Neural cell (in vitro differentiated cells): Measurements from ENCODE around the gene CRYM. TPM values are rescaled to one million over a fixed set of nuclear protein-coding genes. Genes with fewer than 3 reads are reported as not detected.
"Not testable (repeated sequence)": the region's sequence is repeated elsewhere in the genome, so short reads cannot be mapped to it uniquely, and the experiment has no call there.

Experiments
- H2AFZ ChIP-seq: fragments of 200-600, 300-800 bp; sonication (generic), shearing (Covaris generic); 2 replicates; pipeline ENCODE4 v1.6.0; 2014; ENCODE audit warnings: low read depth, mild to moderate bottlenecking, antibody characterized with exemption, low read length, moderate library complexity
- H3F3A ChIP-seq: fragments of 200-600 bp; shearing (Covaris generic); 2 replicates; pipeline ENCODE4 v1.6.1; 2016; ENCODE audit warnings: mild to moderate bottlenecking, moderate library complexity, mixed read lengths, antibody characterized with exemption, low read length; ENCODE audit not compliant: insufficient read depth, poor library complexity, severe bottlenecking
- H3K27ac ChIP-seq: fragments of 200-600, 300-800 bp; sonication (generic), shearing (Covaris generic); 2 replicates; pipeline ENCODE4 v1.5.1; 2014; ENCODE audit warnings: mild to moderate bottlenecking, low read length, moderate library complexity
- H3K27me3 ChIP-seq: fragments of 300-800, 200-600 bp; sonication (generic), shearing (Covaris generic); 2 replicates; pipeline ENCODE4 v1.6.0; 2014; ENCODE audit warnings: mild to moderate bottlenecking, low read depth, low read length, moderate library complexity; ENCODE audit not compliant: insufficient read depth
- H3K36me3 ChIP-seq: fragments of 300-800, 200-600 bp; sonication (generic), shearing (Covaris generic); 2 replicates; pipeline ENCODE4 v1.5.1; 2014; ENCODE audit warnings: mild to moderate bottlenecking, antibody characterized with exemption, low read length, moderate library complexity; ENCODE audit not compliant: insufficient read depth
- H3K4me2 ChIP-seq: fragments of 300-800, 200-600 bp; sonication (generic), shearing (Covaris generic); 2 replicates; pipeline ENCODE4 v1.6.0; 2014; ENCODE audit warnings: mild to moderate bottlenecking, low read length
- H3K4me3 ChIP-seq: fragments of 300-800, 200-600 bp; sonication (generic), shearing (Covaris generic); 2 replicates; pipeline ENCODE4 v1.5.1; 2014; ENCODE audit warnings: mild to moderate bottlenecking, low read length, moderate library complexity
- H3K79me2 ChIP-seq: fragments of 200-600 bp; shearing (Covaris generic); replicated peaks from 2 replicates; pipeline ENCODE4 v1.6.0; 2014; ENCODE audit warnings: mild to moderate bottlenecking, low read length, moderate library complexity; ENCODE audit not compliant: insufficient read depth
- H3K9ac ChIP-seq: fragments of 300-800, 200-600 bp; sonication (generic), shearing (Covaris generic); 2 replicates; pipeline ENCODE4 v1.6.1; 2016; ENCODE audit warnings: mild to moderate bottlenecking, low read length, mixed read lengths
- H3K9me2 ChIP-seq: fragments of 200-600 bp; shearing (Covaris generic); 2 replicates; pipeline ENCODE4 v1.6.1; 2016; ENCODE audit warnings: mild to moderate bottlenecking, low read length, mixed read lengths; ENCODE audit not compliant: insufficient read depth
- H3K9me3 ChIP-seq: fragments of 200-600, 300-800 bp; sonication (generic), shearing (Covaris generic); 2 replicates; pipeline ENCODE4 v1.6.1; 2016; ENCODE audit warnings: mild to moderate bottlenecking, mixed run types, low read length, moderate library complexity, mixed read lengths
- H4K20me1 ChIP-seq: fragments of 200-600 bp; shearing (Covaris generic); 2 replicates; pipeline ENCODE4 v1.6.1; 2016; ENCODE audit warnings: mild to moderate bottlenecking, mixed run types; ENCODE audit not compliant: insufficient read depth
- EP300 ChIP-seq: fragments of 450-650 bp; conservative IDR thresholded peaks from 2 replicates; pipeline ENCODE4 v1.6.1; 2014; ENCODE audit warnings: antibody characterized with exemption, mild to moderate bottlenecking, moderate library complexity; ENCODE audit not compliant: poor library complexity, severe bottlenecking
- EZH2 ChIP-seq: fragments of 200-600, 300-800 bp; shearing (Covaris generic), sonication (generic); IDR thresholded peaks from 2 replicates; pipeline ENCODE4 v1.6.1; 2014; ENCODE audit warnings: antibody characterized with exemption, low read length, borderline replicate concordance, mild to moderate bottlenecking; ENCODE audit not compliant: insufficient read depth, poor library complexity, severe bottlenecking
- MXI1 ChIP-seq: fragments of 450-650 bp; conservative IDR thresholded peaks from 2 replicates; pipeline ENCODE4 v1.6.1; 2014; ENCODE audit warnings: antibody characterized with exemption, mild to moderate bottlenecking; ENCODE audit not compliant: poor library complexity, severe bottlenecking
- POLR2AphosphoS5 ChIP-seq: IDR thresholded peaks from 2 replicates; pipeline ENCODE4 v1.6.1; 2012
- RAD21 ChIP-seq: fragments of 450-650 bp; conservative IDR thresholded peaks from 2 replicates; pipeline ENCODE4 v1.6.1; 2014; ENCODE audit warnings: antibody characterized with exemption, mild to moderate bottlenecking, moderate library complexity
- SMC3 ChIP-seq: fragments of 450-650 bp; conservative IDR thresholded peaks from 2 replicates; pipeline ENCODE4 v1.6.1; 2014; ENCODE audit warnings: antibody characterized with exemption, mild to moderate bottlenecking, moderate library complexity; ENCODE audit not compliant: poor library complexity
- TAF1 ChIP-seq: IDR thresholded peaks from 2 replicates; pipeline ENCODE4 v1.6.1; 2012; ENCODE audit warnings: low read depth
- polyA plus RNA-seq: library from polyadenylated mRNA; depleted of rRNA; stranded (reverse); fragments of >200 nt; gene quantifications from 2 replicates; pipeline ENCODE4 v1.2.3, GENCODE V29; 2014
- TF ChIP-seq, protein P1 (sequence below): IDR thresholded peaks from 2 replicates; pipeline ENCODE4 v1.6.1; 2012; ENCODE audit warnings: borderline replicate concordance
- TF ChIP-seq, protein P2 (sequence below): fragments of 450-650 bp; IDR thresholded peaks from 2 replicates; pipeline ENCODE4 v1.5.1; 2014; ENCODE audit warnings: antibody characterized with exemption, mild to moderate bottlenecking, moderate library complexity; ENCODE audit not compliant: poor library complexity, severe bottlenecking

CRYM gene
- polyA plus RNA-seq, 1 donor from 2014 or later = 3.8 TPM

DNA sequence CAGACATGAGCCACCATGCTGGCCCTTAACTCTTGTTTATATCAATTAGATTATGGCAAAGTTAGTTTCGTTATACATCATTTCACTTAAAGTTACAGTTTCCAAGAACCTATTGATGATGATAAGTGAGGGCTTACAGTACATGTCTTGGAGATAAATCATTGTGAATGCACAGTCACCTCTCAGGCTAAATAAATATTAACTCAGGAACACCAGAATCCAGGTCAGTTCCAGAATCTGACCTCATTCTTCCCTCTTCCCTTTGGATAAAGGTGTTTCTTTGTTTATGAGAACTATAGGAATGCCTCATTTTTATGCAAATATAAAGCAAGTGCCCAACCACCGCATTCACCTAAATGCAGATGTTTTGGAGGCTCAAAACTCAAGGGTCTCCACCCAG is 48.4 kb upstream of the CRYM start:
- Histone ChIP-seq H3K4me3 (no peak overlapping the region), H3K9me3 (no peaks in the 10 kb centered on the region), H3K9ac (no peak overlapping the region), H3F3A (no peaks in the 10 kb centered on the region), H3K36me3 (no peaks in the 10 kb centered on the region), H3K9me2 (no peaks in the 10 kb centered on the region), H2AFZ (no peak overlapping the region), H3K79me2 (no peaks in the 10 kb centered on the region), H4K20me1 (no peaks in the 10 kb centered on the region), H3K4me2 (no peak overlapping the region), H3K27ac (no peak overlapping the region), H3K27me3 (no peaks in the 10 kb centered on the region)
- no peak for TF ChIP-seq MXI1

DNA sequence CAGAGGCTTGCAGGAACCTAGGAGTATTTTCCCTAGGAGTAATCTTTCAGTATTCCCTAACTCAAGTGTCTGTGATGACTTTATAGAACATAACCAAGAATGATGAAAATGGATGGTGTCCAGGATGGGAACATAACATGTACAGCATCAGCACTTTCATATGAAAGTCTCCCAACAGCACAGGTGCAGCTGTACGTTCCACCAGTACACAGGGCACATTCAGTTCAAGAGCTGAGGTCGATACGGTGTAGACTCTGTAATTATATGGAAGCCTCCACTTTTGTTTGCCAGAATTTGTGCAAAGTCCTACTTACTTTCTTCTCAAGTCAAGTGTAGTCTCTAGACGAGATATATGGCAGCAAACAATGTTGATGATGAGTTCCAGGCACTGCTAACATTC is 46.2 kb upstream of the CRYM start:
- Histone ChIP-seq H3K4me2 (no peak overlapping the region), H3K79me2 (no peaks in the 10 kb centered on the region), H3K4me3 (no peak overlapping the region), H3K36me3 (no peaks in the 10 kb centered on the region), H3K9ac (no peak overlapping the region), H3K9me3 (no peaks in the 10 kb centered on the region), H2AFZ (no peak overlapping the region), H3F3A (no peaks in the 10 kb centered on the region), H3K27me3 (no peaks in the 10 kb centered on the region), H4K20me1 (no peaks in the 10 kb centered on the region), H3K27ac (no peak overlapping the region), H3K9me2 (no peaks in the 10 kb centered on the region)
- TF ChIP-seq POLR2AphosphoS5 = no peak
- no peak for TF ChIP-seq MXI1
- TF ChIP-seq EZH2 = no peak
- TF ChIP-seq TAF1 = no peak
- no peak for TF ChIP-seq SMC3
- no peak for TF ChIP-seq RAD21
- TF ChIP-seq, protein P1, sequence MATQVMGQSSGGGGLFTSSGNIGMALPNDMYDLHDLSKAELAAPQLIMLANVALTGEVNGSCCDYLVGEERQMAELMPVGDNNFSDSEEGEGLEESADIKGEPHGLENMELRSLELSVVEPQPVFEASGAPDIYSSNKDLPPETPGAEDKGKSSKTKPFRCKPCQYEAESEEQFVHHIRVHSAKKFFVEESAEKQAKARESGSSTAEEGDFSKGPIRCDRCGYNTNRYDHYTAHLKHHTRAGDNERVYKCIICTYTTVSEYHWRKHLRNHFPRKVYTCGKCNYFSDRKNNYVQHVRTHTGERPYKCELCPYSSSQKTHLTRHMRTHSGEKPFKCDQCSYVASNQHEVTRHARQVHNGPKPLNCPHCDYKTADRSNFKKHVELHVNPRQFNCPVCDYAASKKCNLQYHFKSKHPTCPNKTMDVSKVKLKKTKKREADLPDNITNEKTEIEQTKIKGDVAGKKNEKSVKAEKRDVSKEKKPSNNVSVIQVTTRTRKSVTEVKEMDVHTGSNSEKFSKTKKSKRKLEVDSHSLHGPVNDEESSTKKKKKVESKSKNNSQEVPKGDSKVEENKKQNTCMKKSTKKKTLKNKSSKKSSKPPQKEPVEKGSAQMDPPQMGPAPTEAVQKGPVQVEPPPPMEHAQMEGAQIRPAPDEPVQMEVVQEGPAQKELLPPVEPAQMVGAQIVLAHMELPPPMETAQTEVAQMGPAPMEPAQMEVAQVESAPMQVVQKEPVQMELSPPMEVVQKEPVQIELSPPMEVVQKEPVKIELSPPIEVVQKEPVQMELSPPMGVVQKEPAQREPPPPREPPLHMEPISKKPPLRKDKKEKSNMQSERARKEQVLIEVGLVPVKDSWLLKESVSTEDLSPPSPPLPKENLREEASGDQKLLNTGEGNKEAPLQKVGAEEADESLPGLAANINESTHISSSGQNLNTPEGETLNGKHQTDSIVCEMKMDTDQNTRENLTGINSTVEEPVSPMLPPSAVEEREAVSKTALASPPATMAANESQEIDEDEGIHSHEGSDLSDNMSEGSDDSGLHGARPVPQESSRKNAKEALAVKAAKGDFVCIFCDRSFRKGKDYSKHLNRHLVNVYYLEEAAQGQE = no peak
- TF ChIP-seq, protein P2, sequence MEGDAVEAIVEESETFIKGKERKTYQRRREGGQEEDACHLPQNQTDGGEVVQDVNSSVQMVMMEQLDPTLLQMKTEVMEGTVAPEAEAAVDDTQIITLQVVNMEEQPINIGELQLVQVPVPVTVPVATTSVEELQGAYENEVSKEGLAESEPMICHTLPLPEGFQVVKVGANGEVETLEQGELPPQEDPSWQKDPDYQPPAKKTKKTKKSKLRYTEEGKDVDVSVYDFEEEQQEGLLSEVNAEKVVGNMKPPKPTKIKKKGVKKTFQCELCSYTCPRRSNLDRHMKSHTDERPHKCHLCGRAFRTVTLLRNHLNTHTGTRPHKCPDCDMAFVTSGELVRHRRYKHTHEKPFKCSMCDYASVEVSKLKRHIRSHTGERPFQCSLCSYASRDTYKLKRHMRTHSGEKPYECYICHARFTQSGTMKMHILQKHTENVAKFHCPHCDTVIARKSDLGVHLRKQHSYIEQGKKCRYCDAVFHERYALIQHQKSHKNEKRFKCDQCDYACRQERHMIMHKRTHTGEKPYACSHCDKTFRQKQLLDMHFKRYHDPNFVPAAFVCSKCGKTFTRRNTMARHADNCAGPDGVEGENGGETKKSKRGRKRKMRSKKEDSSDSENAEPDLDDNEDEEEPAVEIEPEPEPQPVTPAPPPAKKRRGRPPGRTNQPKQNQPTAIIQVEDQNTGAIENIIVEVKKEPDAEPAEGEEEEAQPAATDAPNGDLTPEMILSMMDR = no peak
- TF ChIP-seq EP300 = no peak

DNA sequence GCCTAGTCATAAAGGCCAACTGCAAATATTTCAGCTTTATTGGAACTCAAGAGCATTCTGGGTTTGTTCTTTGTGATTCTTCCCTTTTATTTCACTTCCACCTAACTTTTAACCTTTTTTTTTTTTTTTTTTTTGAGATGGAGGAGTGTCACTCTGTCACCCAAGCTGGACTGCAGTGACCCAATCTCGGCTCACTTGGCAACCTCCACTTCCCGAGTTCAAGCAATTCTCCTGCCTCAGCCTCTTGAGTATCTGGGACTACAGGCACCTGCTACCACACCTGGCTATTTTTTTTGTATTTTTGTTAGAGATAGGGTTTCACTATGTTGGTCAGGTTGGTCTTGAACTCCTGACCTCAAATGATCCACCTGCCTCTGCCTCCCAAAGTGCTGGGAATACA is 44.2 kb upstream of the CRYM start:
- H3K9me2 ChIP-seq, H3K9me3 ChIP-seq, H2AFZ ChIP-seq, H3K36me3 ChIP-seq, H3K79me2 ChIP-seq, H3F3A ChIP-seq, H4K20me1 ChIP-seq, H3K9ac ChIP-seq, H3K27ac ChIP-seq, H3K4me2 ChIP-seq, H3K27me3 ChIP-seq, H3K4me3 ChIP-seq: not testable (repeated sequence)
